HCT116 (cell line): Measurements from ENCODE around the gene MRPL24. TPM values are rescaled to one million over a fixed set of nuclear protein-coding genes. Genes with fewer than 3 reads are reported as not detected.

Source experiments
- ATAC-seq: fragments of 200-7000 bp; cut with Tn5 transposase; 2 replicates; pipeline ENCODE4 v1.9.1; 2020; ENCODE audit warnings: mild to moderate bottlenecking, moderate library complexity
- BruUV-seq: library from RNA; stranded (reverse); fragments of 400-500 nt; replicated peaks from 2 replicates; lab custom pipeline; 2021; lab: Mats Ljungman, UMichigan
- CTCF ChIA-PET: fragments of 300-600 bp; sonication (Branson Sonifier 250); formaldehyde crosslinking; loops from one replicate; lab custom pipeline; 2021; ENCODE audit warnings: antibody characterized with exemption; lab: Charles Lee
- POLR2A ChIA-PET: fragments of 300-600, 350-600 bp; sonication (Branson Sonifier 250); formaldehyde crosslinking; loops from one replicate; lab custom pipeline; 2021; ENCODE audit warnings: antibody characterized with exemption; lab: Charles Lee
- RAD21 ChIA-PET, 2 experiments: fragments of 300-600 bp; sonication (Branson Sonifier 250); formaldehyde crosslinking; loops; one replicate each; lab custom pipeline; 2023; ENCODE audit warnings: low total read pairs in 2 of 2; ENCODE audit not compliant: uncharacterized antibody in 2 of 2, unreplicated experiment in 2 of 2, low non-redundant PET in 1 of 2; lab: Charles Lee
- DNase-seq: peaks from one replicate; pipeline ENCODE4 v3.0.0-alpha.2; 2010; ENCODE audit warnings: low read depth, low spot score
- H2AFZ ChIP-seq: fragments of 200-600 bp; shearing (Covaris generic), sonication (generic); 2 replicates; pipeline ENCODE4 v1.6.1; 2017; ENCODE audit warnings: low read depth, mixed run types, mixed read lengths, antibody characterized with exemption, low read length; ENCODE audit not compliant: poor library complexity, severe bottlenecking
- H3K27ac ChIP-seq: 2 replicates; pipeline ENCODE4 v1.5.1; 2012; ENCODE audit warnings: low read depth, low read length
- H3K27me3 ChIP-seq: fragments of 200-600 bp; sonication (generic); 2 replicates; pipeline ENCODE4 v1.6.1; 2016; ENCODE audit warnings: mixed run types, low read length, mixed read lengths; ENCODE audit not compliant: insufficient read depth
- H3K36me3 ChIP-seq, 2 experiments: fragments of 200-500 bp in 1 of 2; fragments of 200-600 bp in 1 of 2; sonication (Bioruptor generic) in 1 of 2; sonication (generic) in 1 of 2; 2 replicates each; pipeline versions ENCODE4 v1.5.1 to v1.6.1; 2014 to 2016; ENCODE audit warnings: low read length in 2 of 2, inconsistent platforms in 1 of 2, mixed read lengths in 1 of 2, mixed run types in 1 of 2; ENCODE audit not compliant: insufficient read depth in 2 of 2, control insufficient read depth in 1 of 2
- H3K4me1 ChIP-seq, 2 experiments: fragments of 200-600 bp in 1 of 2; sonication (generic) in 1 of 2; 2 replicates each; pipeline versions ENCODE4 v1.5.1 to v1.6.1; 2012 to 2017; ENCODE audit warnings: low read length in 2 of 2, inconsistent platforms in 1 of 2, mild to moderate bottlenecking in 1 of 2, mixed read lengths in 1 of 2, mixed run types in 1 of 2, moderate library complexity in 1 of 2; ENCODE audit not compliant: insufficient read depth in 2 of 2, control insufficient read depth in 1 of 2
- H3K4me2 ChIP-seq: fragments of 200-600 bp; sonication (generic); 2 replicates; pipeline ENCODE4 v1.6.1; 2017; ENCODE audit warnings: mixed run types, low read length, mixed read lengths
- H3K4me3 ChIP-seq, 2 experiments: fragments of 200-600 bp in 1 of 2; sonication (generic) in 1 of 2; replicated peaks in 1 of 2; 2 replicates each; pipeline ENCODE4 v1.5.1; 2011 to 2016; ENCODE audit warnings: low read length in 2 of 2, control low read depth in 1 of 2, low read depth in 1 of 2, mild to moderate bottlenecking in 1 of 2, mixed read lengths in 1 of 2, mixed run types in 1 of 2
- H3K79me2 ChIP-seq: fragments of 200-600 bp; sonication (generic); 2 replicates; pipeline ENCODE4 v1.6.1; 2017; ENCODE audit warnings: mild to moderate bottlenecking, mixed run types, low read length, moderate library complexity, mixed read lengths; ENCODE audit not compliant: insufficient read depth
- H3K9ac ChIP-seq: fragments of 200-600 bp; sonication (generic); 2 replicates; pipeline ENCODE4 v1.6.1; 2016; ENCODE audit warnings: low read length, mixed read lengths
- H3K9me2 ChIP-seq: fragments of 200-600 bp; sonication (generic), shearing (Covaris generic); 2 replicates; pipeline ENCODE4 v1.6.1; 2017; ENCODE audit warnings: mixed run types, mild to moderate bottlenecking, moderate library complexity; ENCODE audit not compliant: insufficient read depth
- H3K9me3 ChIP-seq, 2 experiments: fragments of 200-500 bp in 1 of 2; fragments of 200-600 bp in 1 of 2; sonication (Bioruptor generic) in 1 of 2; sonication (generic) in 1 of 2; 2 replicates each; pipeline ENCODE4 v1.6.1; 2014 to 2017; ENCODE audit warnings: low read length in 2 of 2, mixed read lengths in 2 of 2, inconsistent platforms in 1 of 2, low read depth in 1 of 2, mild to moderate bottlenecking in 1 of 2, mixed run types in 1 of 2, moderate library complexity in 1 of 2; ENCODE audit not compliant: control insufficient read depth in 1 of 2, insufficient read depth in 1 of 2
- H4K20me1 ChIP-seq: fragments of 200-600 bp; sonication (generic), shearing (Covaris generic); 2 replicates; pipeline ENCODE4 v1.6.1; 2017; ENCODE audit warnings: mixed run types, mild to moderate bottlenecking, moderate library complexity; ENCODE audit not compliant: insufficient read depth
- CBX3 ChIP-seq: IDR thresholded peaks from 2 replicates; pipeline ENCODE4 v1.6.1; 2012; ENCODE audit warnings: low read depth
- CTCF ChIP-seq, 3 experiments: fragments of 200-600 bp in 1 of 3; sonication (generic) in 1 of 3; IDR thresholded peaks in 2 of 3; conservative IDR thresholded peaks in 1 of 3; 2 replicates each; pipeline ENCODE4 v1.5.1; 2012 to 2017; ENCODE audit warnings: low read depth in 2 of 3, low read length in 2 of 3, antibody characterized with exemption in 1 of 3, borderline replicate concordance in 1 of 3, control low read depth in 1 of 3, mild to moderate bottlenecking in 1 of 3, mixed read lengths in 1 of 3, mixed run types in 1 of 3, moderate library complexity in 1 of 3; ENCODE audit not compliant: insufficient read depth in 1 of 3
- EGR1 ChIP-seq: IDR thresholded peaks from 2 replicates; pipeline ENCODE4 v1.6.1; 2012; ENCODE audit warnings: low read depth
- EZH2 ChIP-seq: fragments of 200-600 bp; sonication (generic); IDR thresholded peaks from 2 replicates; pipeline ENCODE4 v1.6.1; 2017; ENCODE audit warnings: antibody characterized with exemption, mixed run types
- FOSL1 ChIP-seq: IDR thresholded peaks from 2 replicates; pipeline ENCODE4 v1.6.1; 2012; ENCODE audit warnings: low read depth
- JUND ChIP-seq: IDR thresholded peaks from 2 replicates; pipeline ENCODE4 v1.6.1; 2012
- POLR2A ChIP-seq: IDR thresholded peaks from 2 replicates; pipeline ENCODE4 v1.7.0; 2011; ENCODE audit warnings: borderline replicate concordance; ENCODE audit not compliant: insufficient read depth, insufficient read length; ENCODE audit errors: extremely low read depth
- SP1 ChIP-seq: IDR thresholded peaks from 2 replicates; pipeline ENCODE4 v1.6.1; 2012; ENCODE audit warnings: low read depth
- SRF ChIP-seq: IDR thresholded peaks from 2 replicates; pipeline ENCODE4 v1.6.1; 2012; ENCODE audit warnings: low read depth
- TCF7L2 ChIP-seq: IDR thresholded peaks from 2 replicates; pipeline ENCODE4 v1.7.0; 2011; ENCODE audit warnings: borderline replicate concordance, inconsistent platforms; ENCODE audit not compliant: insufficient read depth, insufficient read length; ENCODE audit errors: extremely low read depth
- ZFX ChIP-seq: fragments of 450-650 bp; IDR thresholded peaks from 2 replicates; pipeline ENCODE4 v1.6.1; 2017
- intact Hi-C: fragments of 100-400 bp; cut with micrococcal nuclease; formaldehyde crosslinking; loops from 2 replicates; pipeline ENCODE4 v1.10.0; 2022
- total RNA-seq: library from RNA; stranded (reverse); gene quantifications from one replicate; pipeline ENCODE4 v1.2.1, GENCODE V29; 2021; ENCODE audit not compliant: unreplicated experiment

The MRPL24 gene
- total RNA-seq, 1 experiment from 2014 or later: 111 TPM

- TF ChIP-seq CTCF (IDR thresholded peaks at IDR 0.05 in 2 of 3, conservative IDR thresholded peaks at IDR 0.05 in 1 of 3; ENCODE audit: borderline replicate concordance in 1 of 3, insufficient read depth in 1 of 3, low read depth in 2 of 3, low read length in 2 of 3): no peak
Observed at GRCh38 chr1:156781585-156782186, 40.8 kb upstream of the MRPL24 start (continued).

- RAD21 ChIA-PET: no interaction called here
- no peaks in the 10 kb centered on the region for H3K9me3 ChIP-seq
- H2AFZ ChIP-seq: no peak overlapping the region
- no peaks in the 10 kb centered on the region for H4K20me1 ChIP-seq
- ATAC-seq: no peak
- TF ChIP-seq CBX3: no peak
- TF ChIP-seq SP1: no peak
- no peak for TF ChIP-seq POLR2A
- TF ChIP-seq FOSL1: no peak
- TF ChIP-seq ZFX: no peak
- no peak for TF ChIP-seq JUND
- TF ChIP-seq EZH2: no peak
- no peak for TF ChIP-seq EGR1
- TF ChIP-seq SRF: no peak
- no peak for TF ChIP-seq CTCF (IDR thresholded peaks at IDR 0.05 in 2 of 3, conservative IDR thresholded peaks at IDR 0.05 in 1 of 3; ENCODE audit: borderline replicate concordance in 1 of 3, insufficient read depth in 1 of 3, low read depth in 2 of 3, low read length in 2 of 3)
- no peak for TF ChIP-seq TCF7L2
- TF ChIP-seq, all 23 proteins: peak for 0
- H3K36me3 ChIP-seq: peaks cover 7 to 11% of the 10 kb centered on the region in 2 experiments; a peak in 2 of 4 replicates
- no peak overlapping the region for H3K27ac ChIP-seq
- ChIA-PET CTCF (interaction anchor here (1.2 kb wide), 1 partner anchor 51 kb away, joined by 3 read pairs; no protein-coding TSS in a partner anchor), POLR2A (interaction anchor here (1.1 kb wide), 1 partner anchor 11 kb away, joined by 3 read pairs; the partner anchor contains the start of gene PRCC)
- no peak for DNase-seq
- no peak overlapping the region for H3K4me2 ChIP-seq
- no peaks in the 10 kb centered on the region for H3K27me3 ChIP-seq
- peaks cover 95% of the 10 kb centered on the region for H3K79me2 ChIP-seq
- intact Hi-C loops: no loop called here
- peaks cover 0 to 7% of the 10 kb centered on the region in 2 experiments; a peak in 1 of 4 replicates for H3K4me1 ChIP-seq
- H3K4me3 ChIP-seq: no peak overlapping the region
- H3K9me2 ChIP-seq: no peaks in the 10 kb centered on the region
- no peak overlapping the region for H3K9ac ChIP-seq
- BruUV-seq: no TSS peak
Observed at GRCh38 chr1:156777573-156777972, 36.7 kb upstream of the MRPL24 start.
